Mucosa of descending colon (tissue), 3 donors: ENCODE measurements around the gene KLC3. TPM values are rescaled to one million over a fixed set of nuclear protein-coding genes. Genes with fewer than 3 reads are reported as not detected.

Experiments used
- ATAC-seq: fragments of 200-7000 bp; cut with Tn5 transposase; one replicate; pipeline ENCODE4 v1.9.1; 2020; ENCODE audit warnings: mild to moderate bottlenecking, moderate library complexity
- DNase-seq, 3 donors: peaks; one replicate each; pipeline ENCODE4 v3.0.0-alpha.2; 2020
- H3K36me3 ChIP-seq: fragments of 200-600 bp; one replicate; pipeline ENCODE4 v1.8.0; 2021; ENCODE audit warnings: low read depth, mild to moderate bottlenecking
- H3K4me1 ChIP-seq: fragments of 200-600 bp; one replicate; pipeline ENCODE4 v1.8.0; 2021; ENCODE audit warnings: low read depth, mild to moderate bottlenecking
- H3K4me3 ChIP-seq: fragments of 200-600 bp; one replicate; pipeline ENCODE4 v1.8.0; 2021; ENCODE audit warnings: mild to moderate bottlenecking
- H3K9me3 ChIP-seq: fragments of 200-600 bp; one replicate; pipeline ENCODE4 v1.8.0; 2021; ENCODE audit warnings: mild to moderate bottlenecking
- intact Hi-C, 2 donors: fragments of 100-400 bp; cut with DNase I in 1 of 2; cut with micrococcal nuclease in 1 of 2; formaldehyde crosslinking; loops; one replicate each; pipeline versions ENCODE4 v1.11.0 to v1.11.1; 2022; cut with DNase I, micrococcal nuclease
- total RNA-seq, 3 donors: library from RNA; stranded (reverse); fragmentation: NEBNext Ultra II Directional in 2 of 3; extraction: Animal tissue kit (Norgen Biotek cat#: 25700) in 2 of 3; gene quantifications; one replicate each; pipeline versions ENCODE4 v1.2.1 to v1.2.4, GENCODE V29; 2021 to 2023
- TF ChIP-seq, protein P1 (sequence below): fragments of 200-600 bp; IDR thresholded peaks from one replicate; pipeline ENCODE4 v1.8.0; 2022; ENCODE audit warnings: antibody characterized with exemption, mild to moderate bottlenecking
- donor health status: DM: no; HTN: no; CAD: no; lungs with moderate emphysema.
- donor health status: DM: no; HTN: no; CAD: no.
- donor health status: DM: no; HTN: yes; CAD: no.

KLC3 gene
- total RNA-seq, 3 donors from 2014 or later: not detected

DNA sequence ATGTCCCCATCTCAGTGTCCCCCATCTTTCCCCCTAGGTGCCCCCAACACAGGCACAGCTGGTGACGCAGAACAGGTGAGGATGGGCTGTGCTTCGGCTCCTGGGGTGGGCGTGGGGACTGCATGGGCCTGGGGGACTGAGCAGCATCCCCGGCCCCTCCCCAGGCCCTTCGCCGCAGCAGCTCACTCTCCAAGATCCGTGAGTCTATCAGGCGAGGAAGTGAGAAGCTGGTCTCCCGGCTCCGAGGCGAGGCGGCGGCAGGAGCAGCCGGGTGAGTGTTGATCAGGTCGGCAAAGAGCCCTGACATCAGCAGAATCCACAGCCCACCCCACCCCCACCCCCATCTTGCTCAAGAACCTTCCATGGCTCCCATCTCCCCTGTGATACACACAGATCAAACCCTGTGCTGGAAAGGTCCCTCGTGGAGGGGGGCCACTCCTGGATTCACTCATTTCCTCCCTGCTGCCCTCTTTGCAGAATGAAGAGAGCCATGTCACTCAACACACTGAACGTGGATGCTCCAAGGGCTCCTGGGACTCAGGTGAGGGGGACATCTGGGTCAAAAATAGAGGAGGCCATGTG, 10.0 kb downstream of the KLC3 start:
- TF ChIP-seq, protein P1, sequence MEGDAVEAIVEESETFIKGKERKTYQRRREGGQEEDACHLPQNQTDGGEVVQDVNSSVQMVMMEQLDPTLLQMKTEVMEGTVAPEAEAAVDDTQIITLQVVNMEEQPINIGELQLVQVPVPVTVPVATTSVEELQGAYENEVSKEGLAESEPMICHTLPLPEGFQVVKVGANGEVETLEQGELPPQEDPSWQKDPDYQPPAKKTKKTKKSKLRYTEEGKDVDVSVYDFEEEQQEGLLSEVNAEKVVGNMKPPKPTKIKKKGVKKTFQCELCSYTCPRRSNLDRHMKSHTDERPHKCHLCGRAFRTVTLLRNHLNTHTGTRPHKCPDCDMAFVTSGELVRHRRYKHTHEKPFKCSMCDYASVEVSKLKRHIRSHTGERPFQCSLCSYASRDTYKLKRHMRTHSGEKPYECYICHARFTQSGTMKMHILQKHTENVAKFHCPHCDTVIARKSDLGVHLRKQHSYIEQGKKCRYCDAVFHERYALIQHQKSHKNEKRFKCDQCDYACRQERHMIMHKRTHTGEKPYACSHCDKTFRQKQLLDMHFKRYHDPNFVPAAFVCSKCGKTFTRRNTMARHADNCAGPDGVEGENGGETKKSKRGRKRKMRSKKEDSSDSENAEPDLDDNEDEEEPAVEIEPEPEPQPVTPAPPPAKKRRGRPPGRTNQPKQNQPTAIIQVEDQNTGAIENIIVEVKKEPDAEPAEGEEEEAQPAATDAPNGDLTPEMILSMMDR: no peak
- no peak for DNase-seq
- intact Hi-C loops: no loop called here
- no peaks in the 10 kb centered on the region for H3K36me3 ChIP-seq
- no peaks in the 10 kb centered on the region for H3K9me3 ChIP-seq
- H3K4me1 ChIP-seq: no peaks in the 10 kb centered on the region
- no peak for ATAC-seq
- H3K4me3 ChIP-seq: no peak overlapping the region

DNA sequence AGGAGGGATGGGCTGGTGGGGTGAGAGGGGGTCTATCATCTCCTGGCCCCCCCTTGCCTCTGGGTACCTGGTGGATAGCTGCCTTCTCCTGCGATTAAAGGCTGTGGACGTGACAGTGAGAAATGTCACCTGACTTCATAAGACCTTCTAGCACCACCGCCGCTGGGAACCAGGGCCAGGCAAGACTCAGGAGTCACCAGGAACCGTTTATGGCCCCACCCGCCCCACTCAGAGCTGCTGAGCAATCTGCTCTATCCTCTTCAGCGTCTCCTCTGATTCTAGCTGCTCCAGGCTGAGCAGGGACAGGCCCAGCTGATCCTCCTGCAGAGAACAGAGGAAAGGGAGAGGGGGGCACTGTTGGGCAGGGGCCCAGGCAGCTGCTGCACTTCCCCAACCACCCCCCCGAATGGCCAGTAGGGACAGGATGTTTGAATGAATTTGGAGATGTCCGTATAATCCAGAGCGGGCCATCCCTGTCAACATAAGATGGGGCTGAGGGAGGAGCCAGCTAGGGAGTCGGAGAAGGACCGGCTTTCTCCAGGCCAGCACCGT, 10.9 kb downstream of the KLC3 start:
- TF ChIP-seq, protein P1: no peak

DNA sequence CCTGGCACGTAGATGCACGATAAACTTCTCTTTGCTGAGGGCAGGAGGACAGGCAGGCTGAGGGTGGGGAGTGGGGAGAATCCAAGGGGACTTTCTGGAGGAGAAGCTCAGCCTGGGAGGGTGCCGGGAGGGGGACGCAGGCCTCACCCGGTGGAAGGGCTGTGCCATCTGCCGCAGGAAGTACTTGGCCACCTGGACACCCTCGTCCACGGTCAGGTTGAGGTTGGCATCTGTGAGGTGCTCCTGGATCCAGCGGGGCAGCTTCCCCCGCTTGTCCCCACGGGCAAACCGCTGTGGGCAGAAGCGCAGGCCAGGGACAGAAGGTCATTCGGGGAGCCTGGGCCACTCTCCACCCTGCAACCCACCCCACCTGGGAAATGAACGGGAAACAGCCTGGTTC, 11.5 kb downstream of the KLC3 start:
- H3K4me1 ChIP-seq: no peaks in the 10 kb centered on the region
- no peak for DNase-seq
- ATAC-seq: no peak
- no peak overlapping the region for H3K4me3 ChIP-seq
- TF ChIP-seq, protein P1: no peak
- no peaks in the 10 kb centered on the region for H3K36me3 ChIP-seq
- H3K9me3 ChIP-seq: no peaks in the 10 kb centered on the region
- intact Hi-C loops: no loop called here

More for the DNA sequence above, 10.9 kb downstream of the KLC3 start:
- no peak for ATAC-seq
- Histone ChIP-seq H3K4me1 (no peaks in the 10 kb centered on the region), H3K4me3 (no peak overlapping the region), H3K9me3 (no peaks in the 10 kb centered on the region), H3K36me3 (no peaks in the 10 kb centered on the region)
- intact Hi-C loops: no loop called here
- no peak for DNase-seq

DNA sequence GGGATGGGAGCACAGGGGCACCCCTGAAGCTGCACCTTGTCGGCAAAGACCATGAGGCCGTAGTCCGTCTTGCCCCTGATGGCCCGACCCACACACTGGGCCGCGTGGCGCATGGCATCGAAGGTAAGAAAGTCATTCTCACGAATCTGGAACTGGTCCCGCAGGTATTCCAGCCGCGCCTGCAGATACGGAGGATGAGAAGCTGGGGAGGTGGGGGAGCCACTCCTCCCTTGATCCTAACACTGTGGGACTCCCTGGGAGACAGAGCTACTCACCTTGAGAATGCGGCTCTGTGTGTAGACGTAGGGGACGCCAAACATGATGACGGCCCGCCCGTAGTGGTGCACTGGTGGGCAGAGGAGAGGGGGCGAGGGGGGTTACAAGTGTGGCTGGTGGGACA, 11.9 kb downstream of the KLC3 start:
- DNase-seq (no peak), ATAC-seq (no peak)
- H3K9me3 ChIP-seq: no peaks in the 10 kb centered on the region
- no peak overlapping the region for H3K4me3 ChIP-seq
- intact Hi-C loops: no loop called here
- TF ChIP-seq, protein P1: no peak
- H3K4me1 ChIP-seq: no peaks in the 10 kb centered on the region
- H3K36me3 ChIP-seq: no peaks in the 10 kb centered on the region

DNA sequence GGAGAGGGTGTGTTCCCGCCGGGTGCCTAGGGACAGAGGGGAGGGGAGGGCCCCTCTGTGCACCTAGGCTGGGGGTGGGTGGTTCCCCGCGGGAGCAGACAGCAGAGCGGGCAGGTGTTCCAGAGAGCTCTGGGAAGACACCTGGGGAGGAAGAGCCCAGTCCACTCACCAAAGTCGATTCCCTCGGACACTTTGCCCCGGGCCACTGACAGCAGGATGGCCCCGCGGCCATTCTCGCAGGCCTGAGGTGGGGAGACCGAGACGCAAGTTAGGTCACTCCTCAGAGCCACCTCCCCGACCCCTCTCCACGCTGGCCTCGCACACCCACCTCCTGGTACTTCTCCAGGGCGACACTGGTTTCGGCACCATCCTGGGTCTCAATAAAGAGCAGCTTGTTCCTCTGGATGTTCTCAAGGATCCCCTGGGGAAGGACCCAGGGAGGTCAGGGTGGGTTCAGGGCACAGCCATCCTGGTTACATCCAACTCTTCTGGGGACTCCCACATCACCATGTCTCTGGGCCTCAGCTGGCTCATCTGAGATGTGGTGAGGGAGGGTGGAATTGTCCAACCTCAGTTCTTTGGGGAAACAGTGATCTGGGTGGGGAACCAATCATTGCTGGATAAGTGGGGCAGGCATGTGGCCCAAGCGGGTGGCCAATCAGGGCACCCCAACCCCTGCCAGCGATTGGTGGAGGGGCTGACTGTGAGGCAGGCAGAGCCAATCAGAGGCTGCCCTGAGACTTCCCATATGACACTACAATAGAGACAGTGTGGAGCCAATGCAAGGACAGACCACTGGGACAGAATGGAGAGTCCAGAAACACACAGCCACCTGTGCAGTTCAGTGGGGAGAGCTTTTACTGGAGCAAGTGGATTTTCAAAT, 12.6 kb downstream of the KLC3 start:
- intact Hi-C loops: no loop called here
- H3K36me3 ChIP-seq: no peaks in the 10 kb centered on the region
- no peak for DNase-seq

More for the DNA sequence above, 12.6 kb downstream of the KLC3 start:
- Histone ChIP-seq H3K4me1 (no peaks in the 10 kb centered on the region), H3K9me3 (no peaks in the 10 kb centered on the region), H3K4me3 (no peak overlapping the region)
- no peak for ATAC-seq
- TF ChIP-seq, protein P1: no peak
